H1 (cell line): Measurements from ENCODE around the gene NOL3. TPM values are rescaled to one million over a fixed set of nuclear protein-coding genes. Genes with fewer than 3 reads are reported as not detected.

Experiments used
- CTCF ChIA-PET: fragments of 300-600 bp; sonication (Branson Sonifier 250); formaldehyde crosslinking; loops from one replicate; lab custom pipeline; 2021; ENCODE audit not compliant: partially characterized antibody; lab: Charles Lee
- POLR2A ChIA-PET: fragments of 300-600 bp; sonication (Branson Sonifier 250); formaldehyde crosslinking; loops from one replicate; lab custom pipeline; 2021; ENCODE audit warnings: inconsistent platforms; ENCODE audit not compliant: partially characterized antibody; lab: Charles Lee
- DNase-seq, 2 experiments: peaks; one replicate each; pipeline versions ENCODE4 v3.0.0 to v3.0.0-alpha.2; 2010 to 2022; ENCODE audit warnings: low spot score in 2 of 2, low read depth in 1 of 2, mixed read lengths in 1 of 2
- FAIRE-seq: peaks from 2 replicates; lab custom pipeline; 2011; peaks lifted over from hg19 to GRCh38; lab: Jason Lieb, UNC
- H2AFZ ChIP-seq: 2 replicates; pipeline ENCODE4 v1.8.1; 2012; ENCODE audit warnings: low read length, inconsistent platforms
- H2AK5ac ChIP-seq: 2 replicates; pipeline ENCODE4 v1.6.1; 2013; ENCODE audit warnings: low read depth, low read length
- H2BK120ac ChIP-seq: replicated peaks from 2 replicates; pipeline ENCODE3; 2013; ENCODE audit warnings: low read depth, low read length, inconsistent platforms
- H2BK12ac ChIP-seq: 2 replicates; pipeline ENCODE4 v1.6.1; 2013; ENCODE audit warnings: low read depth, low read length
- H2BK15ac ChIP-seq: 2 replicates; pipeline ENCODE4 v1.6.1; 2013; ENCODE audit warnings: low read length
- H2BK20ac ChIP-seq: 2 replicates; pipeline ENCODE4 v1.6.1; 2013; ENCODE audit warnings: low read length
- H2BK5ac ChIP-seq: 2 replicates; pipeline ENCODE4 v1.6.1; 2013; ENCODE audit warnings: low read depth, low read length
- H3K14ac ChIP-seq: 2 replicates; pipeline ENCODE4 v1.6.1; 2013; ENCODE audit warnings: inconsistent platforms; ENCODE audit not compliant: insufficient read length
- H3K18ac ChIP-seq: 2 replicates; pipeline ENCODE4 v1.6.1; 2013; ENCODE audit warnings: low read length; ENCODE audit errors: extremely low read depth
- H3K23ac ChIP-seq: 2 replicates; pipeline ENCODE4 v1.6.1; 2013; ENCODE audit warnings: inconsistent platforms; ENCODE audit not compliant: insufficient read length
- H3K23me2 ChIP-seq: 2 replicates; pipeline ENCODE4 v1.6.1; 2013; ENCODE audit warnings: low read depth, low read length
- H3K27ac ChIP-seq: 2 replicates; pipeline ENCODE4 v1.6.1; 2011; ENCODE audit warnings: low read depth, low read length, inconsistent platforms
- H3K27me3 ChIP-seq, 4 experiments: replicated peaks in 1 of 4; 1 replicate in 1 of 4; 2 replicates in 3 of 4; pipeline versions ENCODE4 v1.6.1 to v1.8.1; 2011 to 2013; ENCODE audit warnings: low read length in 3 of 4, mild to moderate bottlenecking in 3 of 4, inconsistent platforms in 2 of 4, mixed read lengths in 2 of 4, moderate library complexity in 1 of 4; ENCODE audit not compliant: control insufficient read depth in 3 of 4, insufficient read depth in 3 of 4; ENCODE audit errors: extremely low read depth in 1 of 4
- H3K36me3 ChIP-seq, 4 experiments: 2 replicates each; pipeline versions ENCODE4 v1.6.1 to v1.8.1; 2011 to 2013; ENCODE audit warnings: mild to moderate bottlenecking in 4 of 4, low read length in 3 of 4, moderate library complexity in 2 of 4, control low read depth in 1 of 4, inconsistent platforms in 1 of 4; ENCODE audit not compliant: insufficient read depth in 4 of 4, control insufficient read depth in 2 of 4
- H3K4ac ChIP-seq: replicated peaks from 2 replicates; pipeline ENCODE3; 2013; ENCODE audit warnings: low read length, low read depth, mixed read lengths, inconsistent platforms; ENCODE audit not compliant: insufficient read length
- H3K4me1 ChIP-seq, 4 experiments: replicated peaks in 1 of 4; 1 replicate in 1 of 4; 2 replicates in 3 of 4; pipeline versions ENCODE4 v1.6.1 to v1.8.1; 2011 to 2013; ENCODE audit warnings: low read length in 3 of 4, inconsistent platforms in 2 of 4, mixed read lengths in 1 of 4; ENCODE audit not compliant: insufficient read depth in 4 of 4, control insufficient read depth in 3 of 4
- H3K4me2 ChIP-seq, 2 experiments: 2 replicates each; pipeline versions ENCODE4 v1.6.1 to v1.8.1; 2011 to 2013; ENCODE audit warnings: low read depth in 2 of 2, low read length in 2 of 2, control low read depth in 1 of 2, inconsistent platforms in 1 of 2, mild to moderate bottlenecking in 1 of 2; ENCODE audit not compliant: insufficient read depth in 1 of 2
- H3K4me3 ChIP-seq, 4 experiments: fragments of 200-600, 300-600 bp in 1 of 4; sonication (generic), shearing (Covaris generic), sonication (Bioruptor Twin) in 1 of 4; 2 replicates each; pipeline versions ENCODE4 v1.5.1 to v1.8.1; 2011 to 2016; ENCODE audit warnings: low read length in 4 of 4, low read depth in 3 of 4, control low read depth in 2 of 4, inconsistent platforms in 2 of 4, mild to moderate bottlenecking in 2 of 4, mixed read lengths in 1 of 4, moderate library complexity in 1 of 4; ENCODE audit not compliant: insufficient read depth in 2 of 4; ENCODE audit errors: extremely low read depth in 1 of 4
- H3K56ac ChIP-seq: replicated peaks from 2 replicates; pipeline ENCODE3; 2013; ENCODE audit warnings: low read depth, mild to moderate bottlenecking, mixed read lengths, low read length, inconsistent platforms; ENCODE audit not compliant: insufficient read length
- H3K79me1 ChIP-seq: 2 replicates; pipeline ENCODE4 v1.6.1; 2013; ENCODE audit warnings: low read depth, low read length, control low read depth
- H3K79me2 ChIP-seq, 2 experiments: 2 replicates each; pipeline versions ENCODE4 v1.6.1 to v1.8.1; 2012 to 2013; ENCODE audit warnings: low read length in 2 of 2, mild to moderate bottlenecking in 2 of 2, inconsistent platforms in 1 of 2; ENCODE audit not compliant: insufficient read depth in 2 of 2, control insufficient read depth in 1 of 2
- H3K9ac ChIP-seq, 4 experiments: replicated peaks in 1 of 4; 1 replicate in 1 of 4; 2 replicates in 3 of 4; pipeline versions ENCODE4 v1.6.1 to v1.8.1; 2011 to 2013; ENCODE audit warnings: low read depth in 3 of 4, low read length in 3 of 4, control low read depth in 2 of 4, mild to moderate bottlenecking in 2 of 4, moderate library complexity in 2 of 4, inconsistent platforms in 1 of 4; ENCODE audit errors: extremely low read depth in 1 of 4
- H3K9me3 ChIP-seq, 2 experiments: 2 replicates each; pipeline versions ENCODE4 v1.6.1 to v1.8.1; 2012 to 2013; ENCODE audit warnings: mild to moderate bottlenecking in 2 of 2, moderate library complexity in 2 of 2, control low read depth in 1 of 2, inconsistent platforms in 1 of 2, low read depth in 1 of 2, low read length in 1 of 2, mixed read lengths in 1 of 2; ENCODE audit not compliant: insufficient read depth in 2 of 2
- H4K20me1 ChIP-seq, 2 experiments: replicated peaks in 1 of 2; 2 replicates each; pipeline versions ENCODE3 to v1.8.1; 2011 to 2013; ENCODE audit warnings: inconsistent platforms in 2 of 2, low read length in 2 of 2, mild to moderate bottlenecking in 1 of 2; ENCODE audit not compliant: insufficient read depth in 2 of 2, control insufficient read depth in 1 of 2
- H4K5ac ChIP-seq: 2 replicates; pipeline ENCODE4 v1.6.1; 2013; ENCODE audit warnings: low read length, low read depth, mixed read lengths, inconsistent platforms; ENCODE audit not compliant: insufficient read length
- H4K8ac ChIP-seq: 2 replicates; pipeline ENCODE4 v1.8.0; 2013; ENCODE audit warnings: mild to moderate bottlenecking, moderate library complexity, low read length, inconsistent platforms; ENCODE audit not compliant: insufficient read depth; ENCODE audit errors: extremely low read depth
- H4K91ac ChIP-seq: replicated peaks from 2 replicates; pipeline ENCODE3; 2013; ENCODE audit warnings: low read length, mixed read lengths, inconsistent platforms; ENCODE audit not compliant: insufficient read length
- BCL11A ChIP-seq, 2 experiments: IDR thresholded peaks; one replicate each; pipeline ENCODE4 v1.6.1; 2011; ENCODE audit warnings: low read depth in 2 of 2, low read length in 2 of 2, mild to moderate bottlenecking in 2 of 2
- POLR2A ChIP-seq, 2 experiments: IDR thresholded peaks; 1 replicate in 1 of 2; 2 replicates in 1 of 2; pipeline ENCODE4 v1.6.1; 2011; ENCODE audit warnings: low read depth in 2 of 2, low read length in 2 of 2, mild to moderate bottlenecking in 2 of 2; ENCODE audit errors: control extremely low read depth in 1 of 2
- YY1 ChIP-seq: IDR thresholded peaks from 2 replicates; pipeline ENCODE4 v1.6.1; 2011; ENCODE audit warnings: low read depth, mild to moderate bottlenecking, low read length
- WGBS, 2 experiments: shearing (Covaris generic) in 1 of 2; methylation state at CpG; one replicate each; pipeline versions ENCODE4 v1.1.6 to v1.1.7; 2013 to 2015; ENCODE audit warnings: low lambda C conversion rate in 2 of 2, mixed read lengths in 2 of 2, inconsistent platforms in 1 of 2, low coverage in 1 of 2, missing lambda C conversion rate in 1 of 2; ENCODE audit not compliant: insufficient replicate concordance in 2 of 2, insufficient coverage in 1 of 2, insufficient read length in 1 of 2; ENCODE audit errors: extremely low coverage in 1 of 2, missing lambda C conversion rate in 1 of 2; 5-methylcytosine and 5-hydroxymethylcytosine counted together
- polyA plus RNA-seq, 7 experiments: library from polyadenylated mRNA; depleted of rRNA in 3 of 7; stranded (reverse) in 5 of 7; unstranded in 2 of 7; fragments of >200 nt in 5 of 7; fragments of 200-250 nt in 2 of 7; gene quantifications; 1 replicate in 5 of 7; 2 replicates in 1 of 7; 4 replicates in 1 of 7; pipeline versions ENCODE4 v1.2.1 to v1.2.3, GENCODE V29; 2011 to 2013; ENCODE audit warnings: missing spikeins in 2 of 7, mixed read lengths in 2 of 7
- total RNA-seq: library from RNA; stranded (reverse); fragmentation: NEBNext Ultra II Directional; extraction: Animal tissue kit (Norgen Biotek cat#: 25700); gene quantifications from 2 replicates; pipeline ENCODE4 v1.2.1, GENCODE V29; 2021

NOL3 gene
- total and polyA plus RNA-seq, 2 of the 8 experiments (the other 6 are each of a cell fraction or from before 2014, with no cell fraction given): 2.2 to 4.6 TPM

- peak overlapping the region; percentile 71 for H3K18ac ChIP-seq
- no peak overlapping the region for H3K4me3 ChIP-seq
- 85% methylated on average over 21 of the region's 21 CpGs; no CpG with 5 or more reads in 1 of the 2 experiments for WGBS, 2 experiments
- H2BK5ac ChIP-seq: peak overlapping the region; percentile 60; the same call in 1 of the 2 replicates
- no peak overlapping the region for H4K5ac ChIP-seq
- no peaks in the 10 kb centered on the region for H3K9me3 ChIP-seq
- TF ChIP-seq POLR2A (IDR thresholded peaks at IDR 0.05; ENCODE audit: control extremely low read depth in 1 of 2, low read depth in 2 of 2, low read length in 2 of 2): peak in 1 of 2 experiments; percentile 19; a peak in 1 of 3 replicates
- no peak for TF ChIP-seq BCL11A (IDR thresholded peaks at IDR 0.05; ENCODE audit: low read depth in 2 of 2, low read length in 2 of 2)
- TF ChIP-seq YY1: 0 out of 2 replicates have a peak, but pooled peaks have one; percentile 61
- FAIRE-seq (no peak), DNase-seq (no peak)
- H2AK5ac ChIP-seq: no peak overlapping the region; the same call in 1 of the 2 replicates
- no peak overlapping the region for H2BK20ac ChIP-seq
- peaks cover 0 to 6% (median 2%) of the 10 kb centered on the region in 4 experiments; a peak in 1 of 7 replicates for H3K27me3 ChIP-seq
- peak overlapping the region; percentile 49 for H4K91ac ChIP-seq
- H3K14ac ChIP-seq: no peak overlapping the region
- peak overlapping the region; percentile 59; the same call in 1 of the 2 replicates for H4K8ac ChIP-seq
- H3K36me3 ChIP-seq: peaks cover 0 to 3% (median 0%) of the 10 kb centered on the region in 4 experiments; a peak in 2 of 8 replicates
- H3K56ac ChIP-seq: no peak overlapping the region
- no peak overlapping the region for H3K4me2 ChIP-seq
- ChIA-PET CTCF (interaction anchor here (1.2 to 8.9 kb wide), 7 partner anchors 11 to 53 kb away, joined by 3 to 111 read pairs (median 5); partner anchors contain the start of genes E2F4, ELMO3 and TMEM208), POLR2A (interaction anchor here (1.0 to 4.3 kb wide), 5 partner anchors 9 to 209 kb away, joined by 3 to 20 read pairs (median 3); partner anchors contain the start of gene TMEM208)
- H2BK120ac ChIP-seq: no peak overlapping the region
- H3K27ac ChIP-seq: no peak overlapping the region
- H3K23me2 ChIP-seq: no peaks in the 10 kb centered on the region
- H3K4me1 ChIP-seq: peaks cover 0 to 10% (median 1%) of the 10 kb centered on the region in 4 experiments; a peak in 2 of 7 replicates
- H3K9ac ChIP-seq: no peak overlapping the region
- no peak overlapping the region for H3K23ac ChIP-seq
- H2AFZ ChIP-seq: no peak overlapping the region
- H3K79me1 ChIP-seq: no peaks in the 10 kb centered on the region
- peak overlapping the region; percentile 50; the same call in 1 of the 2 replicates for H2BK12ac ChIP-seq
- H3K79me2 ChIP-seq: no peaks in the 10 kb centered on the region
- no peak overlapping the region for H3K4ac ChIP-seq
- H2BK15ac ChIP-seq: no peak overlapping the region
- H4K20me1 ChIP-seq: peaks cover 0 to 1% of the 10 kb centered on the region in 2 experiments
These were observed 37.1 kb downstream of the NOL3 start for GRCh38 chr16:67207249-67208091.
